GM21786 (cell line): Measurements from ENCODE around the gene AJAP1.

Experiments
- ATAC-seq: cut with Tn5 transposase; IDR thresholded peaks from one replicate; pipeline ENCODE4 v1.9.1; 2021; ENCODE audit not compliant: unreplicated experiment

Gene AJAP1

DNA sequence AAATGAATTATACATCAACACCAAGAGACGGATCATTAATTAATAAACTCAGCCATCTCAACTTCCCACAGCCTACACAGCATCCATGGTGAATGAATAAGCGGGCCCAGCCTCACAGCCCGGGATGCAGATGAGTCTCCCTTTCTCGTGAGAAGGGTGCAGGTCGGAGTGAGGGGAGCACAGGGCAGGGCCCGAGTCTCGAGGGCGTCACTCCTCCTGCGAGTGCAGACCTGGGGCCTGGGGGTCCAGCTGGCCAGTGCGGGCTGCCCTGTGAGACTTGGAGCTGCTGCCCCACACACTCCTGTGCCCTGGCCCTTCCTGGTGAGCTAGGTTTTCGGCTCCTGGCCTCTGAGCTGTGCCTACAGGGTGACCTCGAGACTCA, 74.7 kb downstream of the AJAP1 start:
- no peak for ATAC-seq

GRCh38 chr1:4730078-4730477, 75.7 kb downstream of the AJAP1 start:
- ATAC-seq, result no peak

- no peak for ATAC-seq
Observed at GRCh38 chr1:4733446-4734177, 79.2 kb downstream of the AJAP1 start.

DNA sequence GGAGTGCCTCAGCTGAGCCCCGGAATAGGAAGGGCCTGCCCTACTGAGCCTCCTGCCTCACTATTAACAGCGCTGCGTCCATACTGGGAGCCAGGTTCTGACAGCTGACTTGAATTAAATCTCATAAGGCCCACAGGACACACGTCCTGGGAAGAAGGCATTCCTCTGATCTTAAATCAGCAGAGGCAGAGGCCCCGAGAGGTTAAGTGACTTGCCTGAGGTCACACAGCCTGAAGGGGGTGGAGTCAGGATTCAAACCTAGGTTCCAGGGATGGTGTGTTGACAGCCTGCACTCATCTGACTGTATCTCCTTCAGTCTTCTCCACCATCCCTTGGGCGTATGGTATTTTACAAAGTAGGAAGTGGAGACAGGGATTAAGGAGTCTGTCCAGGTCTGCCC, 79.8 kb downstream of the AJAP1 start:
- ATAC-seq, result no peak

DNA sequence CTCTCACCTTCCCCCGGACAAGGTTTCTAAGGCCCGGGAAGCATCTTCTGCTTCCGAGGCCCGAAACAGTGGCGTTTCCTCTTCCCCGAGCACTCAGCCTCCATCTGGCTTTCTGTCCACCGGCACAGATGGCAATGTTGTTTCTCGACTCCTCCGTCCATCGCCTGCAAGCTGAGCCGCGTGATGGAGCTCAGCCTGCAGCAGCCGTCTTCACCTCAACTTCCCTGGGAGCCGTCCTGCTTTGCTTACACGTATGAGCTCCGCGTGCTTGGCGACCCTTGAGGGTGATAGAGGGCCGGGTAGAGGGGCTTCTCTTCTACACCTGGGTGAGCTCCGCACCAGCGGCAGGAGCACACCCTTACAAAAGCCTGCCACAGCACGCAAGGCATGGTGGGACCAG, 80.4 kb downstream of the AJAP1 start:
- no peak for ATAC-seq

- ATAC-seq, result no peak
Observed at GRCh38 chr1:4736254-4736653, 81.8 kb downstream of the AJAP1 start.

DNA sequence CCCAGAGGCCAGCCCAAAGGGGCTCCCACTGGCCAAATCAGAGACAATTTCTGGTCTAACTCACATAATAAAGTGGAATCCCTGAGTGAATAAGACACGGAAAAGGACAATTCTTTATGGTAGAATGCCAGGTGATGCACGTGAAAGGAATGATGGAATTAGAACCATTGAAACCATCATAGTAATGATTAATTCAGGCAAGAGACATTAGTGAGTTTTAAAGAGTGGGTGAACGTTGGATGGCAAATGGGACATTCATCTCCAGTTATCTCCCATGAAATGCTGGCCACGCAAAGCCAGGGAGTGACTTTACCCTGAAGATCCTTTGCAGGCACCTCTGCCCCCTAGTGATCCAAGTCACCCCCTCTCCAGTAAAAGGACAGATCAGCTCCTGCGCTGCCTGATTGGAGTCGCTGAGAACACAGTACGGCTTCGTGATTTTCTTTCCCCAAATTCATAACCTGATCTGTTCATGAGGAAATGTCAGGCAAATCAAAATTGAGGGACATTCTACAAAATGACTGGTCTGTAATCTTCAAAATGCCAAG, 87.5 kb downstream of the AJAP1 start:
- ATAC-seq, result no peak

DNA sequence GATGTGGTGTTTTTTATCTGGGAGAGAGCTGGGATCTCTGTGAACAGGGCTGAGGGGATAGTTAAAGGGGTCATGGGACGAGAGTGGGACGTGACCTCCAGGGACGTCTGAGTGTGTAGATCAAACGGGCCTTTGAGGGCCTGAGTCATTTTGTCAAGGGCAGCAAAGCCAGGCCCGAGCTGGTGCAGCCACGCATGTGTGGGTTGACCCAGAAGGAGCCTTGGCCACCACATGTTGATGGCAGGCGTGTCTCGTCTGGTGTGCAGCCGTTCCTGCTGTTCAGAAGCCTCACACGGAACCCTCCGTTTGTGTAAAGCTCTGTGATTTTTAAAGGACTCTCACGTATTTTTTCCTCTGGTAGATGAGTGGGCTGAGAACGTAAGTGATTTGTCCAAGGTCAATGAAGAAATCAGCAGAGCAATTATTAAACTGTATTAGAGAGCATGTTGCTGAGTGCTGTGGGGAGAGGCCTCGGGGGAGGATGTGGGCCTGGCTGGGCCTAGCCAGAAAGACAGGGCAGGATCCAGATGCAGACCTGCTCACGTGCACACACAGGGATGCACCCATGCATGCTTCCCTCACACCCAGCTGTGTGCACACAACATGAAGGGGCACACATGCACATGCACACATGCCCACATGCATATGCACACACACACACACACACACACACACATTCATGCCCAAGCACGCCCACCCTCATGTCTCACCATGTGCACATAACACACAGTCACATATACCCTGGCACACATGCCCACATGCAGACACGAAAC, 89.8 kb downstream of the AJAP1 start:
- no peak for ATAC-seq

- ATAC-seq, result no peak
Observed at GRCh38 chr1:4745560-4745959, 91.2 kb downstream of the AJAP1 start.

GRCh38 chr1:4749406-4749805, 95.0 kb downstream of the AJAP1 start:
- ATAC-seq, result no peak

GRCh38 chr1:4750177-4750576, 95.8 kb downstream of the AJAP1 start:
- no peak for ATAC-seq

DNA sequence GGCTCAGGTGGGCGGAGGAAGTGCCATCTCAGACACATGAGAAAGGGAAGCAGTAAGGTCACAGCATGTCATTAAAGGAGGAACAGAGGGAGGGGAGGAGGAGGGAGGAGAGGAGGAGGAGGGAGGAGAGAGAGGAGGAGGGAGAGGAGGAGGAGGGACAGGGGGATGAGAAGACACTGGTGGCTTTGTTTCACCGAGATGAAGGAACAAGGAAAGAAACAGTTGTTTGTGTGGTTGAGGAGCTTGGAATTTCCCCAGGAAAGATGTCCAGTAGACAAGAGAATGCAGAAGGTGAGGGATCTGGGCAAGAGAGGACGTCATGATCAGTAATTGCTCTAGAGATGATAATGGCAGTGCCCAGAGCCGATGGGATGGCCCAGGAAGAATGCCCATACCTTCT, 97.7 kb downstream of the AJAP1 start:
- ATAC-seq, result no peak

- no peak for ATAC-seq
Observed at GRCh38 chr1:4754816-4755215, 100.4 kb downstream of the AJAP1 start.

DNA sequence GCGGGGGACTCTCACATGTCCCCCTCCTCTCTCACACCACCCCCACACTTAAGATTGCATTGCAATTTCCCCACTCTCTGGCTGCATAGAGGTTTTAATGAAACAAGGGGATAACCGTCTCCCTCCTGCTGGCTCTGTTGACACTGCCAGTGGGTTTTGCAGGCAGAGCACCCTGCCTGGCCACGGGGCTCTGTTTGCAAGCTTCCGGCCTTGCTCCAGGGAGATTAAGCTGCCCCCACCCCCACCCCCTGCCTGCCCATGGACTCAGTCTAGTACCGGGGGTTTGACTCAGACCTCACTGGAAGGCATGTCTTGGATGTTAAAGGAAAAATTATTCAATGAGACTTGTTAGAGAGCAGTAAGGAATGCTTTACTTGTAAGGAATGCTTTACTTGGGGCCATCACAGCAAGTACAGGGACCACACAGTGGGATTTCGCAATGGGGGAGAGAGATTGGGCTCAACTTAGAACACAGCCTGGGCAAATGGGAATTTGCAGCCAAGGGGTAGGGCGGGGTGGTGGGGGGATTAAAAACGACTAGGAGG, 101.0 kb downstream of the AJAP1 start:
- ATAC-seq, result no peak

GRCh38 chr1:4755864-4756504, 101.6 kb downstream of the AJAP1 start:
- no peak for ATAC-seq

DNA sequence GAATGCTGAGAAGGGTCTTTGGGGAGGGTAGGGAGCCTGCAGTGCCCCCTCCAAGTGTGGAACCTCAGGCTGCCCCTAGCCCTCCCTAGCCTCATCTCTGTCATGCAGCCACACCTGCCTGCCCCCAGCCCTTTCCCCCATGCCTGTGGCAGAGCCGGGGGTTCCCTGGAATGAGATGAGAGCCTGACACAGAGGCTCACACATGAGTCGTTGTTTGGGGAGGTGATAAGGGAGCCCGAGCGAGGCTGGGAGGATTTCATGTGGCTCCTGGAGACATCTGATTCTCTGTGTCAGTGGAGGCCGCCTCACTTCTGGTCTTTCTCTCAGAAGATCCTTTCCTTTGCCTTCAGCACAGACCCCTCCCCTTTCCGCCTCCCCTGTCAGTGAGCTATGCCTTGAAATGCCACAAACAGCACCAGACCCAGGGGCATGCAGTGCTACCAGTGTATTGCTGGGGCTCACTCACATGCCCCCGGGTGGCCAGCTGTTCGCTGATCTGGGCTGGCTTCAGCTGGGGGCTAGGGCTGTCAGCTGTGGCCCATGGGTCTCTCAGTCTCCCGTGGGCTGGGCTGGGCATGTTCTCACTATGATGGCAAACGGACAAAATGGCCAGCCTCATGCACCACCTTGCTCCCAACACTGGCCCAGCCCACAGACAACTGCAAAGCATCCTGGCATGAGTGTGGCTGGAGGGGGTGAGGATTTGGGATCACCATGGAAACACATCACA, 102.6 kb downstream of the AJAP1 start:
- ATAC-seq, result no peak

- ATAC-seq, result no peak
Observed at GRCh38 chr1:4759671-4760070, 105.3 kb downstream of the AJAP1 start.

GRCh38 chr1:4760088-4760487, 105.7 kb downstream of the AJAP1 start:
- no peak for ATAC-seq

GRCh38 chr1:4761324-4761723, 106.9 kb downstream of the AJAP1 start:
- no peak for ATAC-seq

DNA sequence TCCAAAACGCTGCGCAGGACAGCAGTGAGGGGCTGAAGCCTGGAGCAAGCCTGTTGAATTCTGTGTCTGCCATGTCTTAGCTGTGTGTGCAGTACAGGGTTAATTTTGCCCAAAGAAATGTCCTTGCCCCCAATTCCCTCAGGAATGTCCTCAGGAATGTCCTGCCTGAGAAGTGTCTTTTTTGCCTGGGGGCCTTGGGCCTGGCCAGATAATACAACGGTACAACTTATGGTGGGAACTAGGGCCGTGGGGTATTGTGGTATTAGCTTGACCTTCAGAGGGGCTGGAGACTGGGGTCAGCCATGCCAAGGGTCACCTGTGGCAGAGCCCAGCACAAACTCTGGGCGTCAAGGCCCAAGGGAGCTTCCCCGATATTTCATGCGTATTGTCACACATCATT, 107.7 kb downstream of the AJAP1 start:
- no peak for ATAC-seq

DNA sequence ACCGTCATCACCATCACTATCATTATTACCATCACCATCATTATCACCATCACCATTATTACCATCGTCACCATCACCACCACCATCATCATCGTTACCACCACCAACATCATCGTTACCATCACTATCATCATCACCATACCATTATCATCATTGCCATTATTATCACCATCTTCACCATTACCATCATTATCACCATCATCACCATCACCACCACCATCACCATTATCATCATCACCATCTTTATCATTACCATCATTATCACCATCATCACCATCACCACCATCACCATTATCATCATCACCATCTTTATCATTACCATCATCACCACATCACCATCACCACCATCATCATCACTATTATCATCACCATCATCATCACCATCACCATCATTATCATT, 112.9 kb downstream of the AJAP1 start:
- no peak for ATAC-seq
